GM10266 (cell line): Measurements from ENCODE around the gene SLC36A3.
"Not testable (repeated sequence)": the region's sequence is repeated elsewhere in the genome, so short reads cannot be mapped to it uniquely, and the experiment has no call there.

Experiments
- DNase-seq: peaks from one replicate; pipeline ENCODE4 v3.0.0; 2012; ENCODE audit errors: extremely low spot score
- CTCF ChIP-seq: IDR thresholded peaks from 2 replicates; pipeline ENCODE4 v1.5.1; 2012; ENCODE audit warnings: mild to moderate bottlenecking, low read depth; ENCODE audit not compliant: control insufficient read depth, insufficient read depth; ENCODE audit errors: missing control alignments

Gene SLC36A3

GRCh38 chr5:151238303-151238741 is 65.2 kb downstream of the SLC36A3 start:
- TF ChIP-seq CTCF = peak; percentile 28
- peak; percentile 70 for DNase-seq

- TF ChIP-seq CTCF = no peak
Observed at GRCh38 chr5:151237685-151238084, 65.9 kb downstream of the SLC36A3 start.

DNA sequence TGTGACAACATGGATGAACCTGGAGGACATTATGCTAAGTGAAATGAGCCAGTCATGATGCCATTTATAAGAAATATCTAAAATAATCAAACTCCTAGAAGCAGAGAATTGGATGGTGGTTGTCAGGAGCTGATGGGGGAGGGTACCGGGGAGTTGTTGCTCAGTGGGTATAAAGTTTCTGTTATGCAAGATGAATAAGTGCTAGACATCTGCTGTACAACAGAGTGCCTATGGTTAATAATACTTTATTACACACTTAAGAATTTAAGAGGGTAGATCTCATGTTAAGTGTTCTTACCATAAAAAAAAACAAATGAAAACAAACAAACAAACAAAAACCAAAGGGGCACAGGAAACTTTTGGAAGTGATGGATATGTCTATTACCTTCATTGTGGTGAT is 66.7 kb downstream of the SLC36A3 start:
- no peak for TF ChIP-seq CTCF
- DNase-seq = no peak

More at GRCh38 chr5:151237685-151238084, 65.9 kb downstream of the SLC36A3 start:
- DNase-seq = no peak

DNA sequence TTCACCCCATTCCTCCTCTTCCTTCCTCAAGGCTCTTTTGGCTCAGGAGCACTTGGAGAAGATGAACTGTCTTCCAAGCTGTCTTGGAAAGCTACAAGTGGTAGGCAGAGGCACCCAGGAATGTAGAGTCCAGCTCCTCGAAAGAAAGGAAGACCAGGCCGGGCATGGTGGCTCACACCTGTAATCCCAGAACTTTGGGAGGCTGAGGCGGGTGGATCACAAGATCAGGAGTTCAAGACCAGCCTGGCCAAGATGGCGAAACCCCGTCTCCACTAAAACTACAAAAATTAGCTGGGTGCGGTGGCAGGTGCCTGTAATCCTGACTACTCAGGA is 68.4 kb downstream of the SLC36A3 start:
- not testable (repeated sequence) for DNase-seq

- peak; percentile 79 for DNase-seq
Observed at GRCh38 chr5:151234476-151235238, 68.9 kb downstream of the SLC36A3 start.

DNA sequence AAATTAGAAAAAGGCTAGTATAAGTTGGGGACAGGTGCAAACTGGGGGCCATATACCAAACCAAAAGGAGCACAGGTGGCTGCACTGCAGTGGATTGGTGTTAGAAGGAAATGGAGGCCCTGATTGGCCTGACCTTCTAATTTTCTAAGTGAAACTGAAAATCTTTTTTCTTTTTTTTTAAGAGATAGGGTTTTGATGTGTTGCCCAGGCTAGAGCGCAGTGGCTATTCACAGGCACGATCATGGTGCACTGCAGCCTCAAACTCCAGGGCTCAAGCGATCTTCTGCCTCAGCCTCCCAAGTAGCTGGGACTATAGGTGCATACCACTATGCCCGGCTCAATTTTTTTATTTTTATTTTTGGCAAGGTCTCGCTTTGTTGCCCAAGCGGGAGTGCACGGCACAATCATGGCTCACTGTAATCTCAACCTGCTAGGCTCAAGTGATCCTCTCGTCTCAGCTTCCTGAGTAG is 69.9 kb downstream of the SLC36A3 start:
- no peak for TF ChIP-seq CTCF
- DNase-seq = peak; percentile 57

More at GRCh38 chr5:151234476-151235238, 68.9 kb downstream of the SLC36A3 start:
- no peak for TF ChIP-seq CTCF

GRCh38 chr5:151231359-151231758 is 72.2 kb downstream of the SLC36A3 start:
- no peak for DNase-seq
- TF ChIP-seq CTCF = no peak
